Neutrophil (primary cell): ENCODE data around the gene SNX4.

Source experiments
- H3K27ac ChIP-seq: fragments of 200-600 bp; sonication (generic); 2 replicates; pipeline ENCODE4 v1.5.1; 2016; ENCODE audit warnings: mild to moderate bottlenecking, moderate library complexity
- H3K27me3 ChIP-seq: fragments of 200-600 bp; sonication (generic); 2 replicates; pipeline ENCODE4 v1.6.0; 2016; ENCODE audit warnings: mild to moderate bottlenecking
- H3K36me3 ChIP-seq: fragments of 200-600 bp; sonication (generic); 2 replicates; pipeline ENCODE4 v1.5.1; 2017
- H3K4me1 ChIP-seq, 2 experiments: fragments of 200-600 bp in 1 of 2; sonication (generic) in 1 of 2; 1 replicate in 1 of 2; 2 replicates in 1 of 2; pipeline versions ENCODE4 v1.5.1 to v1.6.1; 2013 to 2016; ENCODE audit warnings: low read depth in 1 of 2, low read length in 1 of 2, mild to moderate bottlenecking in 1 of 2, moderate library complexity in 1 of 2; ENCODE audit not compliant: control insufficient read depth in 1 of 2, insufficient read depth in 1 of 2
- H3K4me3 ChIP-seq, 2 experiments: fragments of 200-600 bp in 1 of 2; sonication (generic) in 1 of 2; 1 replicate in 1 of 2; 2 replicates in 1 of 2; pipeline ENCODE4 v1.5.1; 2013 to 2016; ENCODE audit warnings: low read depth in 1 of 2, low read length in 1 of 2, mild to moderate bottlenecking in 1 of 2, moderate library complexity in 1 of 2
- H3K9me3 ChIP-seq: fragments of 200-600 bp; sonication (generic); 2 replicates; pipeline ENCODE4 v1.5.1; 2016
- TF ChIP-seq, protein P1 (sequence below): fragments of 200-600 bp; sonication (generic); IDR thresholded peaks from 2 replicates; pipeline ENCODE4 v1.5.1; 2016; ENCODE audit warnings: antibody characterized with exemption

The SNX4 gene

DNA sequence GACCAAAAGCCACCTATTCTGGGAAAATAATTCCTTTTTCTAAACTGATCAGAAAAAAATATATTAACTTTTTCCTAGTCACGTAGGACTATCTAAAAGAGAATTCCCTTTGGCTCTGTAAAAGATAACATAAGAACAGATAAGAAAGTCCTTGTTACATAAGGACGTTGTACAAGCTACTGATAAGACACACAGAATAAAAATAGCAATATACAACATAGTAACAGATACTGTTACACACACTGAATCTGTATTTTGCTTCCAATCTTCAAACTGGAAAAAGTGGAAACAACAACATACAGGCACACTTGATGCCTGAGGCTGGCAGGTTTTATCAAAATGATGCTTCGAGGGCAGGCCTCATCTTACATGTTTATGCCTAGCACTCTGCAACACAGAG, 59.8 kb downstream of the SNX4 start:
- no peak overlapping the region for H3K27ac ChIP-seq
- peaks cover 51% of the 10 kb centered on the region for H3K36me3 ChIP-seq
- H3K4me1 ChIP-seq = no peaks in the 10 kb centered on the region

DNA sequence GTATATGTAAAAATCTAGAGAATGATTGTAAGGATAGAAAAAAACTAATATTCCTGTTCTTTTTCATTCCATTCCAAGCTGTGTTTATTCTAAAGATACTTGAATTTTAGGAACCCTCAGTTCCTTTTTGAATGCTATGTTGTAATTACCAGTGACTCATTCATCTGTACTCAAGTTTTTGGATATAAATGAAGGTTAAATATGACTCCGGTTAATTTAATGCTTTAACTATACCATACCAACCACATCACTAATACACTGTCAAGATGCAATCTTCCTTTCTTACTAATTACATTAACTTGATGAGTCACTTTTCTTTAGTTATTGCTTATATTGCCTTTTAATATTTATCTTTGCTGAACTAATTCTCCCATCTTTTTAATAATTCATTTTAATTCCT, 76.1 kb downstream of the SNX4 start:
- H3K4me1 ChIP-seq = no peaks in the 10 kb centered on the region
- no peak overlapping the region for H3K4me3 ChIP-seq
- TF ChIP-seq, protein P1, sequence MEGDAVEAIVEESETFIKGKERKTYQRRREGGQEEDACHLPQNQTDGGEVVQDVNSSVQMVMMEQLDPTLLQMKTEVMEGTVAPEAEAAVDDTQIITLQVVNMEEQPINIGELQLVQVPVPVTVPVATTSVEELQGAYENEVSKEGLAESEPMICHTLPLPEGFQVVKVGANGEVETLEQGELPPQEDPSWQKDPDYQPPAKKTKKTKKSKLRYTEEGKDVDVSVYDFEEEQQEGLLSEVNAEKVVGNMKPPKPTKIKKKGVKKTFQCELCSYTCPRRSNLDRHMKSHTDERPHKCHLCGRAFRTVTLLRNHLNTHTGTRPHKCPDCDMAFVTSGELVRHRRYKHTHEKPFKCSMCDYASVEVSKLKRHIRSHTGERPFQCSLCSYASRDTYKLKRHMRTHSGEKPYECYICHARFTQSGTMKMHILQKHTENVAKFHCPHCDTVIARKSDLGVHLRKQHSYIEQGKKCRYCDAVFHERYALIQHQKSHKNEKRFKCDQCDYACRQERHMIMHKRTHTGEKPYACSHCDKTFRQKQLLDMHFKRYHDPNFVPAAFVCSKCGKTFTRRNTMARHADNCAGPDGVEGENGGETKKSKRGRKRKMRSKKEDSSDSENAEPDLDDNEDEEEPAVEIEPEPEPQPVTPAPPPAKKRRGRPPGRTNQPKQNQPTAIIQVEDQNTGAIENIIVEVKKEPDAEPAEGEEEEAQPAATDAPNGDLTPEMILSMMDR = no peak
- H3K36me3 ChIP-seq = peaks cover 23% of the 10 kb centered on the region
- no peaks in the 10 kb centered on the region for H3K9me3 ChIP-seq
- H3K27me3 ChIP-seq = no peaks in the 10 kb centered on the region
- no peak overlapping the region for H3K27ac ChIP-seq

More for the DNA sequence above, 59.8 kb downstream of the SNX4 start:
- no peaks in the 10 kb centered on the region for H3K27me3 ChIP-seq
- H3K9me3 ChIP-seq = no peaks in the 10 kb centered on the region
- no peak overlapping the region for H3K4me3 ChIP-seq
- TF ChIP-seq, protein P1 = no peak

DNA sequence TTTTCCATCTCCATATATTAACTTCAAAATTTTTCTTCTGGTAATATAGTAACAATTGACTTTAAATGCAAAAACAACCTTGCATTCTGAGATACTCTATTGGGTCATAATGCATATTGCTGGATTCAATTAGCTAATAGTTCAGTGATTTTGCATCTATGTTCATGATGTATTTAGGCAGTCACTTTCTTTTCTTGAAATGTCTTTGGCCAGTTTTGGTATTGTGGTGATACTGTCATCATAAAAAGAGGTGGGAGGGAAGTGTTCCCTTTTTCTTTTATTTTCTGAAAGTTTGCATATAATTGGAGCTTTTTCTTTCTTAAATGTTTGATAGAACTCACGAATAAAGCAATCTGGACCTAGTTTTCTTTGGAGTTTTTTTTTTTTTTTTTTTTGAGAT, 77.5 kb downstream of the SNX4 start:
- Histone ChIP-seq H3K27me3 (no peaks in the 10 kb centered on the region), H3K36me3 (peaks cover 12% of the 10 kb centered on the region), H3K27ac (no peak overlapping the region), H3K9me3 (no peaks in the 10 kb centered on the region), H3K4me3 (no peak overlapping the region), H3K4me1 (no peaks in the 10 kb centered on the region)
- TF ChIP-seq, protein P1 = no peak

DNA sequence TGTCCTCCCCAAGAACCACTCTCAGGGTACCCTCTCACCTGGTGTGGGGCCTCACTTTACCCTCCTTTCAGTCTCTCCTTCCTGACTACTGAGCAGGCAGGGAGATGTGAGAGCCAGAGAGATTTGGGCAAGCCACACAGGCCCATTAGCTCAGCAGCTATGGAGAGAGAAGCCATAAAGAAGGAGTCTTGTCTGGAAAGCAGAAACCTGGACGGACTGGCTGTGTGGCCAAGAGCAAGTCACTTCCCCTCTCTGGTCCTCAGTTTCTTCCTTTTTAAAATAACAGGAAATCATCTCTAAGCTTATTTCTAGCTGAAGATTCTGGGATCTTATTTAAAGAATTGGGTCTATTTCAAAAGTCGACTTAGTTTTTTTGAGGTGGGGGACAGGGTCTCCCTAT, 79.0 kb downstream of the SNX4 start:
- no peaks in the 10 kb centered on the region for H3K36me3 ChIP-seq
- TF ChIP-seq, protein P1 = no peak
- no peaks in the 10 kb centered on the region for H3K4me1 ChIP-seq
- H3K27me3 ChIP-seq = no peaks in the 10 kb centered on the region
- no peak overlapping the region for H3K27ac ChIP-seq
- no peak overlapping the region for H3K4me3 ChIP-seq
- no peaks in the 10 kb centered on the region for H3K9me3 ChIP-seq

DNA sequence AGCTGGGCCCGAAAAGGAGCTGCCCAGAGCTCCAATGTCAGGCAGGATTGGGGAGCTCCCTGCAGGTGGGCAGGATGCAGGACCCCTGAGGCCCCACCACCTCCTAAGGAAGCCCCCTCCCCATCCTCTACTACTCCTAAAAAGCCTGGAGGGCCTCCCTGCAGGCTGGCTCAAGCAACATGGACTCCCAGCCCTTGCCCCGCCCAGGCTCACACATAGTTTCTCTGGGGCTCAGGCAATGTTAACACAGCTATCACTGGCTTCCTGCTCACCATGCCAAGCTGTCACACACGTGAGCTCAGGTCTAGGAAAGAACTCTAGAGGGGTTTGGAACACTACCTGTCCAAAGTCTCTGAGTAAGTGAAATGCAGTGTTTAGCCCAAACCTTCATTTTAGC, 79.4 kb downstream of the SNX4 start:
- Histone ChIP-seq H3K4me1 (no peaks in the 10 kb centered on the region), H3K27me3 (no peaks in the 10 kb centered on the region), H3K27ac (no peak overlapping the region), H3K9me3 (no peaks in the 10 kb centered on the region), H3K36me3 (no peaks in the 10 kb centered on the region), H3K4me3 (no peak overlapping the region)
- TF ChIP-seq, protein P1 = no peak
